A673 (cell line): ENCODE results near the gene RAB41. TPM values are rescaled to one million over a fixed set of nuclear protein-coding genes. Genes with fewer than 3 reads are reported as not detected.
A peak's percentile ranks its signal among the peaks of the same experiment; 100 is the strongest.

ENCODE experiments used
- BruUV-seq: library from RNA; stranded (reverse); fragments of 400-500 nt; replicated peaks from 2 replicates; lab custom pipeline; 2021; lab: Mats Ljungman, UMichigan
- CTCF ChIA-PET: fragments of 300-600 bp; sonication (Branson Sonifier 250); formaldehyde crosslinking; loops from one replicate; lab custom pipeline; 2022; ENCODE audit warnings: antibody characterized with exemption; lab: Charles Lee
- POLR2A ChIA-PET: fragments of 300-600 bp; sonication (Branson Sonifier 250); formaldehyde crosslinking; loops from one replicate; lab custom pipeline; 2022; ENCODE audit warnings: antibody characterized with exemption; ENCODE audit not compliant: low non-redundant PET; lab: Charles Lee
- DNase-seq: peaks from one replicate; pipeline ENCODE4 v3.0.0-alpha.2; 2015; ENCODE audit warnings: low spot score
- H3K27ac ChIP-seq: fragments of 200-600 bp; sonication (generic); 2 replicates; pipeline ENCODE4 v1.5.1; 2016; ENCODE audit warnings: mixed run types, low read depth, mild to moderate bottlenecking, mixed read lengths, antibody characterized with exemption, low read length; ENCODE audit not compliant: poor library complexity, severe bottlenecking
- H3K27me3 ChIP-seq: fragments of 200-600 bp; sonication (generic); replicated peaks from 2 replicates; pipeline ENCODE4 v1.6.1; 2017; ENCODE audit warnings: mixed run types, low read depth, mild to moderate bottlenecking, mixed read lengths, antibody characterized with exemption, low read length; ENCODE audit not compliant: insufficient read depth, poor library complexity
- H3K36me3 ChIP-seq: fragments of 200-600 bp; sonication (generic); 2 replicates; pipeline ENCODE4 v1.6.1; 2016; ENCODE audit warnings: mixed run types, mild to moderate bottlenecking, mixed read lengths, antibody characterized with exemption, low read length; ENCODE audit not compliant: insufficient read depth, poor library complexity, severe bottlenecking
- H3K4me1 ChIP-seq: fragments of 200-600 bp; sonication (generic); 2 replicates; pipeline ENCODE4 v1.6.1; 2017; ENCODE audit warnings: mixed run types, mild to moderate bottlenecking, mixed read lengths, antibody characterized with exemption, low read length; ENCODE audit not compliant: insufficient read depth, poor library complexity, severe bottlenecking
- H3K4me3 ChIP-seq: fragments of 200-600 bp; sonication (generic); 2 replicates; pipeline ENCODE4 v1.5.1; 2016; ENCODE audit warnings: low read depth, mixed run types, mild to moderate bottlenecking, mixed read lengths, low read length; ENCODE audit not compliant: poor library complexity, severe bottlenecking
- H3K9me3 ChIP-seq: fragments of 200-600 bp; sonication (generic); 2 replicates; pipeline ENCODE4 v1.6.1; 2016; ENCODE audit warnings: mixed run types, low read depth, mild to moderate bottlenecking, mixed read lengths, antibody characterized with exemption, low read length; ENCODE audit not compliant: poor library complexity, severe bottlenecking
- CTCF ChIP-seq: fragments of 300-800, 200-600 bp; sonication (generic); conservative IDR thresholded peaks from 2 replicates; pipeline ENCODE4 v1.5.1; 2017; ENCODE audit warnings: low read depth, mild to moderate bottlenecking, antibody characterized with exemption, low read length, moderate library complexity, mixed read lengths
- EZH2 ChIP-seq: fragments of 200-600 bp; sonication (generic); IDR thresholded peaks from 2 replicates; pipeline ENCODE4 v1.6.1; 2017; ENCODE audit warnings: borderline replicate concordance, low read depth, mild to moderate bottlenecking, mixed read lengths, antibody characterized with exemption, low read length; ENCODE audit not compliant: poor library complexity, severe bottlenecking
- intact Hi-C: fragments of 100-400 bp; cut with micrococcal nuclease; formaldehyde crosslinking; loops from one replicate; pipeline ENCODE4 v1.10.0; 2022; ENCODE audit not compliant: unreplicated experiment
- total RNA-seq: library from RNA; stranded (reverse); gene quantifications from 2 replicates; pipeline ENCODE4 v1.2.3, GENCODE V29; 2021

RAB41 gene
- total RNA-seq, 1 experiment from 2014 or later = not detected

- CTCF ChIA-PET = no interaction called here
- H3K4me1 ChIP-seq = no peaks in the 10 kb centered on the region
- intact Hi-C loops = no loop called here
- H3K4me3 ChIP-seq = no peak overlapping the region
- no peaks in the 10 kb centered on the region for H3K9me3 ChIP-seq
- POLR2A ChIA-PET = no interaction called here
- no TSS peak for BruUV-seq
- peak; percentile 4 for DNase-seq
- H3K36me3 ChIP-seq = peaks cover 42% of the 10 kb centered on the region
- 0 out of 2 replicates have a peak, but pooled peaks have one; percentile 22 for TF ChIP-seq CTCF
- no peak for TF ChIP-seq EZH2
- no peaks in the 10 kb centered on the region for H3K27me3 ChIP-seq
- H3K27ac ChIP-seq = no peak overlapping the region
These were observed 50.6 kb downstream of the RAB41 start for GRCh38 chrX:70332600-70332999.

Other genes starting within 250 kb of the RAB41 start
- not detected in 2 replicates for gene AWAT2, start 232.2 kb upstream of the RAB41 start, total RNA-seq
- not detected in 2 replicates for gene OTUD6A, start 219.7 kb upstream of the RAB41 start, total RNA-seq
- 35.2 and 36.2 TPM in 2 replicates for gene IGBP1, start 148.7 kb upstream of the RAB41 start, total RNA-seq
- gene DGAT2L6, start 104.7 kb upstream of the RAB41 start, total RNA-seq = not detected in 2 replicates
- not detected in 2 replicates for gene AWAT1, start 47.5 kb upstream of the RAB41 start, total RNA-seq
- 0.26 TPM in 1 of 2 replicates, not detected in the other for gene P2RY4, start 22.0 kb upstream of the RAB41 start, total RNA-seq
- not detected in 2 replicates for gene ARR3, start 13.8 kb upstream of the RAB41 start, total RNA-seq
- 57.2 and 60.8 TPM in 2 replicates for gene PDZD11, start 7.8 kb downstream of the RAB41 start, total RNA-seq
- 66.9 and 76.7 TPM in 2 replicates for gene KIF4A, start 7.9 kb downstream of the RAB41 start, total RNA-seq
- gene GDPD2, start 141.1 kb downstream of the RAB41 start, total RNA-seq = 0.68 and 0.84 TPM in 2 replicates
- gene DLG3, start 162.7 kb downstream of the RAB41 start, total RNA-seq = 32.8 and 34.0 TPM in 2 replicates